Parathyroid adenoma (tissue), 2 donors: ENCODE results near the gene LPAR1.

ENCODE experiments used
- H2AFZ ChIP-seq: fragments of 300-600 bp; sonication (generic); one replicate; pipeline ENCODE4 v1.7.0; 2017; ENCODE audit warnings: antibody characterized with exemption, mild to moderate bottlenecking
- H3K27ac ChIP-seq: fragments of 300-600 bp; sonication (generic); one replicate; pipeline ENCODE4 v1.7.0; 2017
- H3K27me3 ChIP-seq: fragments of 300-600 bp; sonication (generic); one replicate; pipeline ENCODE4 v1.7.0; 2017; ENCODE audit warnings: low read length; ENCODE audit not compliant: control insufficient read depth, insufficient read depth
- H3K36me3 ChIP-seq: fragments of 300-600 bp; sonication (generic); one replicate; pipeline ENCODE4 v1.7.0; 2017; ENCODE audit warnings: low read length; ENCODE audit not compliant: control insufficient read depth, insufficient read depth
- H3K4me1 ChIP-seq: fragments of 300-600 bp; sonication (generic); one replicate; pipeline ENCODE4 v1.7.0; 2017; ENCODE audit warnings: control low read depth
- H3K4me2 ChIP-seq: fragments of 300-600 bp; sonication (generic); one replicate; pipeline ENCODE4 v1.7.0; 2017; ENCODE audit warnings: low read length
- H3K4me3 ChIP-seq: fragments of 300-600 bp; sonication (generic); one replicate; pipeline ENCODE4 v1.7.0; 2017; ENCODE audit warnings: low read depth, low read length
- H3K79me2 ChIP-seq: fragments of 300-600 bp; sonication (generic); one replicate; pipeline ENCODE4 v1.7.0; 2017; ENCODE audit warnings: control low read depth
- H3K9ac ChIP-seq: fragments of 300-600 bp; sonication (generic); one replicate; pipeline ENCODE4 v1.7.0; 2017; ENCODE audit warnings: mild to moderate bottlenecking
- H3K9me3 ChIP-seq: fragments of 300-600 bp; sonication (generic); one replicate; pipeline ENCODE4 v1.7.0; 2017; ENCODE audit warnings: low read length; ENCODE audit not compliant: control insufficient read depth
- TF ChIP-seq, protein P1 (sequence below): fragments of 300-600 bp; sonication (generic); IDR thresholded peaks from one replicate; pipeline ENCODE4 v1.7.0; 2017; ENCODE audit warnings: antibody characterized with exemption, mild to moderate bottlenecking
- donor health status: primary hyperparathyroidism.

The LPAR1 gene

DNA sequence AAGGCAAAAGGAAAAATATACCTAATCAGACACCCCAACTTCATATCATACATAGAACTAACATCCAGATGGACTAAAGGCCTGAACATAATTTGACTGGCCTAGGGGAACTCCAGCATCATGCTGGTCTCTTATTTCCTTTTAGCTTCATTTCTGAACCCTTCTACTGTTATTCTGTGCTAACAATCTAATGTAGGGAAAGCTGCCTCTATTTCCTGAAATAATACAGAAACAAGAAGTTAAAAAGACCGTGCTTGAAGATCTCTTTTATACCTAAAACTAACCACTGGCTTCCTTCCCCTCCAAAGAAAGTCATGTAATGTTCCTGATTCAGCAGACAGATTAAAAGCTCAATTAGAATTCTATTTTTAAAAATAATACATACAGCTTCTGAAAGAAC, 36.7 kb downstream of the LPAR1 start:
- Histone ChIP-seq H3K79me2 (no peaks in the 10 kb centered on the region), H3K27ac (no peak overlapping the region), H2AFZ (no peak overlapping the region), H3K4me1 (no peaks in the 10 kb centered on the region), H3K4me2 (no peak overlapping the region), H3K4me3 (no peak overlapping the region), H3K27me3 (no peaks in the 10 kb centered on the region), H3K9me3 (no peaks in the 10 kb centered on the region), H3K36me3 (no peaks in the 10 kb centered on the region), H3K9ac (no peak overlapping the region)
- TF ChIP-seq, protein P1, sequence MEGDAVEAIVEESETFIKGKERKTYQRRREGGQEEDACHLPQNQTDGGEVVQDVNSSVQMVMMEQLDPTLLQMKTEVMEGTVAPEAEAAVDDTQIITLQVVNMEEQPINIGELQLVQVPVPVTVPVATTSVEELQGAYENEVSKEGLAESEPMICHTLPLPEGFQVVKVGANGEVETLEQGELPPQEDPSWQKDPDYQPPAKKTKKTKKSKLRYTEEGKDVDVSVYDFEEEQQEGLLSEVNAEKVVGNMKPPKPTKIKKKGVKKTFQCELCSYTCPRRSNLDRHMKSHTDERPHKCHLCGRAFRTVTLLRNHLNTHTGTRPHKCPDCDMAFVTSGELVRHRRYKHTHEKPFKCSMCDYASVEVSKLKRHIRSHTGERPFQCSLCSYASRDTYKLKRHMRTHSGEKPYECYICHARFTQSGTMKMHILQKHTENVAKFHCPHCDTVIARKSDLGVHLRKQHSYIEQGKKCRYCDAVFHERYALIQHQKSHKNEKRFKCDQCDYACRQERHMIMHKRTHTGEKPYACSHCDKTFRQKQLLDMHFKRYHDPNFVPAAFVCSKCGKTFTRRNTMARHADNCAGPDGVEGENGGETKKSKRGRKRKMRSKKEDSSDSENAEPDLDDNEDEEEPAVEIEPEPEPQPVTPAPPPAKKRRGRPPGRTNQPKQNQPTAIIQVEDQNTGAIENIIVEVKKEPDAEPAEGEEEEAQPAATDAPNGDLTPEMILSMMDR: no peak

DNA sequence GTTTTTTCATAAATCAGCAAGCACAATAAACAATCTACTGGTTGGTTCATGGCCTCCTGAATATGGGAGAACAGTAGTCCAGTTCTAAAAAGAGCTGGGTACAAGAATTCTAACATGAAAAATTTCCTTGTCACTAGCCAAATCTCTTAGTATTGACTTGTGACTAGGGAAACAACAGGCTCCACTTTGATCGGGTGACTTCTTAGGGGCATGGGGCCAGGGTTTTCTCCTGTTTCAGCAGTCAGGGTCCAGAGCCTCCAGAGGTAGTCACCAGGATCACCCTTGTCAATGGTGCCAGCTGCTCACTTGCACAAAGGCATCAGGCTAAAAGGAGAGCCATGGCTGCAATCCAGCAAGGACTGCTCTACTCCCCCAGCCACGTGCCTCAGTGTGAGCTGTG, 38.1 kb downstream of the LPAR1 start:
- no peak overlapping the region for H3K4me2 ChIP-seq
- no peaks in the 10 kb centered on the region for H3K79me2 ChIP-seq
- TF ChIP-seq, protein P1: no peak
- no peak overlapping the region for H3K4me3 ChIP-seq
- H2AFZ ChIP-seq: no peak overlapping the region
- no peak overlapping the region for H3K27ac ChIP-seq
- H3K4me1 ChIP-seq: no peaks in the 10 kb centered on the region
- H3K27me3 ChIP-seq: no peaks in the 10 kb centered on the region
- H3K9ac ChIP-seq: no peak overlapping the region
- no peaks in the 10 kb centered on the region for H3K9me3 ChIP-seq
- no peaks in the 10 kb centered on the region for H3K36me3 ChIP-seq

DNA sequence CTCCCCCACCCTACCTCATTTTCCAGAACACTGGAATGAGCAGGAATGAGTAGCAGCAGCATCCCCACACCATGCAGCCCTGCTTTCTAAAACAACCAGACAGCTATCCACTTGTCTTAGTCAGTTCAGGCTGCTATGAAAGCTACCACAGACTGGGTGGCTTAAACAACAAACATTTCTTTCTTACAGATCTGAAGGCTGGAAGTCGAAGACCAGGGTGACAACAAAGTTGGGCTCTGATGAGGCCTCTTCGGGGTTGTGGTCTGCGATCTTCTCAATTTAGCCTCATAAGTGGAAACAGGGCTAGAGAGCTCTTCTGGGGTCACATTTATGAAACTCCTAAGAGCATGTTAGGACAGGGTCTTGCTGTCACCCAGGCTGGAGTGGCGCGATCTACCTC, 38.9 kb downstream of the LPAR1 start:
- Histone ChIP-seq H3K4me2 (no peak overlapping the region), H3K79me2 (no peaks in the 10 kb centered on the region), H3K4me3 (no peak overlapping the region), H3K4me1 (no peaks in the 10 kb centered on the region), H3K27me3 (no peaks in the 10 kb centered on the region), H3K36me3 (no peaks in the 10 kb centered on the region), H2AFZ (no peak overlapping the region), H3K9ac (no peak overlapping the region), H3K9me3 (no peaks in the 10 kb centered on the region), H3K27ac (no peak overlapping the region)
- TF ChIP-seq, protein P1: no peak

DNA sequence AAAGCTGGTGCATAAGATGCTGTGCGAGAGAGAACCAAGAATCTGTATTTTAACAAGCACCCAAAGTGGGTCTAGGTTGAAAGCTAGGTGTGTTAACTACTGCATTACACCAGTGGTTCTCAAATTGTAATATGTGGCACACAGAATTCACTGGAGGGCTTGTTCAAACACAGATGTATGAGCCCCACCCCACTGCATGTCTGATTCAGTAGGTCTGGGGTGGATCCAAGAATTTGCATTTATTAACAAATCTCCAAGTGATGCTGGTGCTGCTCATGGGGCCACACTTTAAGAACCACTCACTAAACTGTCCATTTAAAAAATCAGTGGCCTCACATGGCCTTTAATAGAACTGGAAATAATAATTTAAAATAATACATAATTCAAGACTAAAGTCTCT, 40.4 kb downstream of the LPAR1 start:
- no peaks in the 10 kb centered on the region for H3K4me1 ChIP-seq
- no peak overlapping the region for H3K27ac ChIP-seq
- H3K9me3 ChIP-seq: no peaks in the 10 kb centered on the region
- TF ChIP-seq, protein P1: no peak
- no peak overlapping the region for H3K4me2 ChIP-seq
- H3K36me3 ChIP-seq: no peaks in the 10 kb centered on the region
- H3K79me2 ChIP-seq: no peaks in the 10 kb centered on the region
- H3K27me3 ChIP-seq: no peaks in the 10 kb centered on the region
- no peak overlapping the region for H3K4me3 ChIP-seq
- no peak overlapping the region for H2AFZ ChIP-seq
- H3K9ac ChIP-seq: no peak overlapping the region

DNA sequence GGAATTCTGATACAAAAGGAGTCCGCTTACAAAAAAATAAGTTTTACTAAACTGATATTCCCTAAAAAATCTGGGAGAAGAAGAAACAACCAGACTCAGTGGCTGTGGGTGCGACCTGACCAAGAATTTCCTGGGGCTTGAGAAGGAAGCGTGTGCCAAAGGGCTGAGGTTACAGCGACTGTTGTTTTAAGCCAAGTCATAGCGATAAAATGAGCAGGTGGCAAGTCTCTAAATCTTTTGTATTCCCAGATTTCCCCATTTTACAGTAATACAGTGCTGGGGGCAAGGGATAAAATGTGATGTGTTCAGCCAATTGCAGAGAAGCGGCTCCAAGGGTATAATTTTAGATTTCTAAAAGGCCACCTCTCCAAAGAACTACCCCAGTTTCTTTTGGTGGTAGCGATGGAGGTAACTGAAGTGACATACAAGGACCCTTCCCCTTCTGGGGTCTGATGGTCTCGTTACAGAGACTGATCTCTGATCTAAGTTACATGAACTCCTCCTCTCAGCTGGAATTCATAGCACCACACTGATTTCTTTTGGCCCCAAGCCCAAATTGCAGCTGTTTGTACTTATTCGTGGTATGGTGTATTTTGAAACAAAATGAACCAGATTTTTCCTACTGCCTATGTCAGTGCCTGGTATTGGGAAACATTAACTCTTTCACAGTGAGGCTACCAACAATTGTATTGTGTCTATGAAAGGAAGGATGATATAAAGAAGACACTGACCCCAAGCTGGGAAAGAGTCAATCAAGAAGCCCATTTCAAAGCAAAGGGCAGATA, 41.6 kb downstream of the LPAR1 start:
- TF ChIP-seq, protein P1: no peak
- Histone ChIP-seq H3K27me3 (no peaks in the 10 kb centered on the region), H3K9me3 (no peaks in the 10 kb centered on the region), H3K4me3 (no peak overlapping the region), H3K79me2 (no peaks in the 10 kb centered on the region), H3K27ac (no peak overlapping the region), H3K36me3 (no peaks in the 10 kb centered on the region), H3K4me2 (no peak overlapping the region), H2AFZ (no peak overlapping the region), H3K9ac (no peak overlapping the region), H3K4me1 (no peaks in the 10 kb centered on the region)
